IPS DF 6.9 (cell line): ENCODE measurements around the gene LGALS9.

Experiments
- DNase-seq: peaks from one replicate; pipeline ENCODE4 v3.0.0-alpha.2; 2013; ENCODE audit warnings: low read depth, low spot score
- H3K27ac ChIP-seq: one replicate; pipeline ENCODE4 v1.5.1; 2013; ENCODE audit warnings: low read length, control low read depth
- H3K27me3 ChIP-seq: 2 replicates; pipeline ENCODE4 v1.6.1; 2013; ENCODE audit warnings: mild to moderate bottlenecking, low read length; ENCODE audit not compliant: control insufficient read depth, insufficient read depth
- H3K36me3 ChIP-seq: 2 replicates; pipeline ENCODE4 v1.6.1; 2013; ENCODE audit warnings: low read length; ENCODE audit not compliant: control insufficient read depth, insufficient read depth
- H3K4me1 ChIP-seq: 2 replicates; pipeline ENCODE4 v1.6.1; 2013; ENCODE audit warnings: low read length; ENCODE audit not compliant: control insufficient read depth, insufficient read depth
- H3K4me3 ChIP-seq: 2 replicates; pipeline ENCODE4 v1.5.1; 2013; ENCODE audit warnings: mild to moderate bottlenecking, low read length
- H3K9me3 ChIP-seq: 2 replicates; pipeline ENCODE4 v1.6.1; 2013; ENCODE audit warnings: low read length, inconsistent platforms; ENCODE audit not compliant: control insufficient read depth, insufficient read depth
- WGBS: extraction: QIAGEN DNeasy Blood & Tissue Kit; methylation state at CpG from one replicate; pipeline ENCODE4 v1.1.7; 2013; ENCODE audit warnings: mixed read lengths, missing lambda C conversion rate; ENCODE audit not compliant: insufficient read length, insufficient coverage; 5-methylcytosine and 5-hydroxymethylcytosine counted together

The LGALS9 gene

DNA sequence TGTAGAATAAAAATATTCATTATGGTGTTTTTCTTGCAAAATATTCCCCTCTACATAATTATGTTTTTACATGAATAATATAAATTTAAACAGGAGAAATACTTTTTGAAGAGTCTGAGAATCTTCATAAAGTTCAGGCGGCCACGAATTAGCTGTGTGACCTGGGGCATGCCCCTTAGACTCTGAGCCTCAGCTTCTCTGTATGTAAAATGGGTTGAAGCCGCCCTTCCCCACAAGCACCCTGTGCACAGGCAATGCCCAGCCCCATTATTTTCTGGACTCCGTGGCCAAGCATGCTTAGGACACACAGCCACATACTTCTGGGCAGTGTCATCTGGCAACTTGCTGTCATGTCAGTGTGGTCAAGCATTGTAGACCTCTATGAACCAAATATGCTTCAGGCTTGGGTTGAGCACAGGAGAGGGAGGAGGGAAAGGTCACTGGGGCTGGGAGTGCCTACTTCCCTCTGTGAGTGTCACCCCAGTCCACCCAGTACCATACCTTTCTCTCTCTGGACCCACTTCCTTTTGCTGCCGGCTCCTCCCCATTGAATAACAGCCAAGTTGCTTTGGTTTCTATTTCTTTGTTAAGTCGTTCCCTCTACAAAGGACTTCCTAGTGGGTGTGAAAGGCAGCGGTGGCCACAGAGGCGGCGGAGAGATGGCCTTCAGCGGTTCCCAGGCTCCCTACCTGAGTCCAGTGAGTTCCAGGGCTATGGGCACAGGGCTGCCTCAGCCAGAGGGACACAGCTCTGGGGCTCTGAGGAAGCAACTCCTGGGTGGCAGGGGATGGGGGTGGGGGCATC is at the start of gene LGALS9:
Gene LGALS9, plus strand, starts transcription at position 582 of the 804 bp plus-strand sequence. Its CDS starts 78 bp downstream, at position 660.
- no CpG with 5 or more reads among the region's 10 CpGs for WGBS

DNA sequence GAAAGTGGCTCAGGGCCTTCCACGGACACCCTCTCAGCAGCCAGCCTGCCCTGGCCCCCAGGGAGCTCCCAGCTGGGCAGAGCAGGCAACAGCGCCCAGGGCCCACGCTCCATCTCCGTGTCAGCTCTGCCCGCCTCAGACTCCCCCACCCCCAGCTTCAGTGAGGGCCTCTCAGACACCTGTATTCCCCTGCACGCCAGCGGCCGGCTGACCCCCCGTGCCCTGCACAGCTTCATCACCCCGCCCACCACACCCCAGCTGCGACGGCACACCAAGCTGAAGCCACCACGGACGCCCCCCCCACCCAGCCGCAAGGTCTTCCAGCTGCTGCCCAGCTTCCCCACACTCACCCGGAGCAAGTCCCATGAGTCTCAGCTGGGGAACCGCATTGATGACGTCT is 48.3 kb upstream of the LGALS9 start:
- H3K27me3 ChIP-seq = no peaks in the 10 kb centered on the region
- no peak overlapping the region for H3K4me3 ChIP-seq
- no peak for DNase-seq
- H3K4me1 ChIP-seq = no peaks in the 10 kb centered on the region; the same call in 1 of the 2 replicates
- no CpG with 5 or more reads among the region's 18 CpGs for WGBS
- no peak overlapping the region for H3K27ac ChIP-seq
- no peaks in the 10 kb centered on the region for H3K9me3 ChIP-seq
- no peaks in the 10 kb centered on the region; the same call in 1 of the 2 replicates for H3K36me3 ChIP-seq

More for the DNA sequence above, at the start of gene LGALS9:
- Histone ChIP-seq H3K4me1 (no peaks in the 10 kb centered on the region), H3K36me3 (no peaks in the 10 kb centered on the region), H3K27ac (no peak within 1 kb of the TSS), H3K9me3 (no peaks in the 10 kb centered on the region), H3K27me3 (no peaks in the 10 kb centered on the region), H3K4me3 (no peak within 1 kb of the TSS)
- DNase-seq = no peak

DNA sequence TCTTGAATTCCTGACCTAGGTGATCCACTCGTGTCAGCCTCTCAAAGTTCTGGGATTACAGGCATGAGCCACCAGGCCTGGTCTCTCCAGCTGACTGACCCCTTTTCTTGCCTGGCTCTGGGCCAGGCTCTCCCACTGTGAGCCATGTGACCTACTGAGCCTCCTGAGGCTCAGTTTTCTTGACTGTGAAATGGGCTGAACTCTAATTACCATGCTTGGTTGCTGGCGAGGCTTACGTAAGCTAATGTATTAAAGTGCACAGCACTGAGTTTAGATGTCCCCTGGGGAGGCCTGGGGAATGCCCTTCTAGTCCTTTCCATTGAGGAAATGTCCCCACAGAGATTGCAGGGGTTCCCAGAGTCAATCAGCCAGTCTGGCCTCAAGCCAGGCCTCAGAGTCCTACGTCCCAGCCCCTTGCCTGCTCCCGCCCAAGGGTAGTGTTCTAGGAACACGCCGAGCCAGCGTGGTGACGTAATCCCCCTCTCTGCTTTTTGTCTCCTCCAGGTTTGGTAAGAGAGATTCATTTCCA is 45.8 kb upstream of the LGALS9 start:
- H3K4me1 ChIP-seq = no peaks in the 10 kb centered on the region
- H3K36me3 ChIP-seq = no peaks in the 10 kb centered on the region; the same call in 1 of the 2 replicates
- WGBS = no CpG with 5 or more reads among the region's 9 CpGs
- no peak overlapping the region for H3K27ac ChIP-seq
- H3K4me3 ChIP-seq = no peak overlapping the region
- no peak for DNase-seq
- H3K27me3 ChIP-seq = no peaks in the 10 kb centered on the region
- no peaks in the 10 kb centered on the region for H3K9me3 ChIP-seq

DNA sequence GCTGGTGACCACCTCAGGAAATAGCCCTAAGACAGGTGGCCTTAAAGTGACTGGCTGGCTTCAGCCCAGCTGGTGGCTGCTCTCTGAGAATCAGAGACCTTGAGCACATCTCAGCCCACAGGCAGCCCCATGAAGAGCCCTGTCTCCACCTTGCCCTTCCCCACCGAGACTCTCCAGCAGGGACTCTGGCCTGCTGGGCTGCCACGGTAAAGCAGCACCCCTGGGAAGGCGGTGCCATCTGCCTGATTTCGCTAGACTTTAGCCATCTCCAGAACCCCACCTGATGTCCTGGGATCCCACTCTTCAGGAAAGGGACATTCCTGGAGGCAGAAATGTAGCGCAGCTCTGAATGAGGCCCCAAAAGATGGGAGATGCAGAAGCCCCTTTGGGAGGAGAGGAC is 45.2 kb upstream of the LGALS9 start:
- Histone ChIP-seq H3K36me3 (no peaks in the 10 kb centered on the region; the same call in 1 of the 2 replicates), H3K27me3 (no peaks in the 10 kb centered on the region), H3K9me3 (no peaks in the 10 kb centered on the region), H3K4me1 (no peaks in the 10 kb centered on the region), H3K4me3 (no peak overlapping the region), H3K27ac (no peak overlapping the region)
- DNase-seq = no peak
- no CpG with 5 or more reads among the region's 5 CpGs for WGBS

DNA sequence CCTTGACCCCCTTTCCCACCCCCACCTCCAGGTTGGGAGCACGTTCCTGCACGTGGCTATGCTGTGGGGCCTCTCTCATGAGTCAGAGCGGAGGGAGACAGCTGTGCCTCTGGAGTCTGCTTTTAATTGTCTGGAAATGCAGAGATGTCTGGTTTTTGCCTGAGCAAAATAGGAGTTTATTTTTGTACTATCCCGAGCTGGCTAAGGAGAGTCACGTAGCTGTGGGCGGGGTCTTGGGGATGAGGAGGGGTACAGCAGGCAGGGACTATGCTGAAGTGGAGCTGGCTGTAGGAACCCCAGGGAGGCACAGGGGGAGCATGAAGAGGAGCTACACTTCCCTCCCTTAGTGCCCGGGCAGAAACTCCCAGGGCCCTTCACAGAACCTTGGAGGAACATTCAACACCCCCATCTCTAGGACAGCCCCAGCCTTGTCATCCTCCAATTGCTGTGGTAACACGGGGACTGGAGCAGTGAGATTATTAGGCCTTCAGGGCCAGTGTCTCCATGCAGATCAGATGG is 44.7 kb upstream of the LGALS9 start:
- DNase-seq = no peak
- no peaks in the 10 kb centered on the region for H3K27me3 ChIP-seq
- H3K4me1 ChIP-seq = no peaks in the 10 kb centered on the region
- H3K9me3 ChIP-seq = no peaks in the 10 kb centered on the region
- H3K36me3 ChIP-seq = no peaks in the 10 kb centered on the region; the same call in 1 of the 2 replicates
- no CpG with 5 or more reads among the region's 8 CpGs for WGBS
- no peak overlapping the region for H3K4me3 ChIP-seq
- H3K27ac ChIP-seq = no peak overlapping the region

DNA sequence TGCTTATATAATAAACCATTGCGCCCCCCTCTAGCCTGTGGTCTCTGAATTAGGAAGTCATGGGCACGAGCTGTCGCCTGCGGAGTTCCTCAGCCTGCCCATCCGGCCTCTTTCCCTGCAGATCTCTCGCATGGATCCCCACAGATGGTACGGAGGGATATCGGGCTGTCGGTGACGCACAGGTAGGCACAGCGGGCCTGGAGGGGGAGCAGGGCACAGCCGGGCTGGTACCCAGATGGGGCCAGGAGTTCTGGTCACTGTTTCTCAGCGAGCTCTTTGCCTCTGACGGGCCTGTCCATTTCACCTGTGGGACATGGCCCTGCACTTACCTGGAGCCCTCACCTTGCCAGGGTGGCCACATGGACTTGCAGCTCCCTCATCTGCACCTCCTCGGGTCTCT is 42.6 kb upstream of the LGALS9 start:
- no peaks in the 10 kb centered on the region; the same call in 1 of the 2 replicates for H3K36me3 ChIP-seq
- H3K4me3 ChIP-seq = no peak overlapping the region
- no peaks in the 10 kb centered on the region for H3K9me3 ChIP-seq
- no peaks in the 10 kb centered on the region for H3K4me1 ChIP-seq
- WGBS = no CpG with 5 or more reads among the region's 15 CpGs
- H3K27me3 ChIP-seq = no peaks in the 10 kb centered on the region
- no peak overlapping the region for H3K27ac ChIP-seq
- no peak for DNase-seq

DNA sequence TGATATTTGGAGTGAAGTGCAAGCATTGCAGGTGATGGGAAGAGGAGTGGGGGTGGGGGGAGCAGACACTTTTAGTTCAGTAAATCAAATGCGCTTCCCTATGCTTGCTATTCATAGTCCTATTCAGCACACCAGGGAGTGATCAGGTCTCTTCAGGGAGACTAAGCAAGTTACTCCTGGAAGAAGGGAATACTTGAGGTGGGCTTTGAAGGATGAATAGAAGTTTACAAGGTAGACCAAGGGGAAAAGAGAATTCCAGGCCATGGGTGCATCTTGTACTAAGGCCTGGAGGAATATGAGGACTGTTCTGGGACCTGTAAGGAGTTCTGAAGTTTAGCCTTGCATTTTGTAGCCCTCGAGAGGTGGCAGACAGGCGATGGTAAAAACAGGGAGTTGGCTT is 40.1 kb upstream of the LGALS9 start:
- H3K4me1 ChIP-seq = no peaks in the 10 kb centered on the region
- no peaks in the 10 kb centered on the region; the same call in 1 of the 2 replicates for H3K36me3 ChIP-seq
- no peaks in the 10 kb centered on the region for H3K27me3 ChIP-seq
- no peak overlapping the region for H3K27ac ChIP-seq
- WGBS = no CpG with 5 or more reads among the region's 3 CpGs
- no peak overlapping the region for H3K4me3 ChIP-seq
- no peak for DNase-seq
- no peaks in the 10 kb centered on the region for H3K9me3 ChIP-seq

DNA sequence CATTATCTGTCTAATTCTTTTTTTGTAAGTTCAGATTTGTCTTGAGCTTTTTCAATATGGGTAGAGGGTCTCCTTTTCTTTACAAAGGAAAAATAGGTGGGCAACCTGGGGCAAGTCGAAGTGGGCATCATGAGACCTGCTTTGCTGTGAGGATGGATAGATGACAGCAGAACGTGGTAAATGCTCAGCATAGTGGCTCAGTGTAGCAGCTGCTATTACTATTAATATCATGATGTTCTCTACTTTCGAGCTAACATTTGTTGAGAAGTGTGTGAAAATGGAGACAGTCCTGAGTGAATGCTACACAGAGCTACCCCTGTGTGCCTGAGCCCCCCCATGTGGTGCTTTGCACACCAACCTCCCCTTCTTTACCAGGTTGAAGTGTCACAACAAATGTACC is 39.0 kb upstream of the LGALS9 start:
- H3K27ac ChIP-seq = no peak overlapping the region
- no peak for DNase-seq
- H3K36me3 ChIP-seq = peaks cover 2% of the 10 kb centered on the region; the same call in 1 of the 2 replicates
- no peak overlapping the region for H3K4me3 ChIP-seq
- H3K4me1 ChIP-seq = no peaks in the 10 kb centered on the region
- no peaks in the 10 kb centered on the region for H3K27me3 ChIP-seq
- no CpG with 5 or more reads among the region's 3 CpGs for WGBS
- no peaks in the 10 kb centered on the region for H3K9me3 ChIP-seq

DNA sequence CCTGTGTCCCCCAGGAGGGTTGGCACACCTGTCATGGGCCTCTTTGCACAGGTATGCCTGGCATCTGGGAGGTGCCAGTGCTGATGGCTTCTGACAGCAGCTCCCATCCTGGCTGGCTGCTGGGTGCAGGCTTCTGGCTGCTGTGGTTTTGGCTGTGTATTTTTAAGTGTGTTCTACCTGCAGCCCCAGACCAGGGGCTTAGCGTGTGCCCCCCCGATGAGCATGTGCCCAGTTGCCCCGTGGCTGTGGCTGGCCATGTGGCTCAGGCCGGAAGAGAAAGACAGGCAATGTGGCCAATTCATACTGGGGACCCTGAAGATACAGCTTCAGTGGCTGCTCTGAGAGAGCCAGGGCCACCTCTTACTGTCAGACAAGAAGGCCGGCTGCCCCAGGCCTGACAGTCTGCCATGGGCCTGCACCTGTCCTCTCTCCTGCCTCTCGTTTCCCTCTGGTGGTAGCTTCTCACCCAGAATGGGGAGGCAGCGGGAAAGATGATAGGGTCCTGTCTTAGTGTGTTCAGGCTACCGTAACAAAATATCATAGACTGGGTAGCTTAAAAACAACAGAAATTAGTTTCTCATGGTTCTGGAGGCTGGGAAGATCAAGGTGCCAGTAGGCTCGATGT is 37.6 kb upstream of the LGALS9 start:
- peaks cover 2% of the 10 kb centered on the region; the same call in 1 of the 2 replicates for H3K36me3 ChIP-seq
- H3K27me3 ChIP-seq = no peaks in the 10 kb centered on the region
- WGBS = no CpG with 5 or more reads among the region's 9 CpGs
- H3K9me3 ChIP-seq = no peaks in the 10 kb centered on the region
- no peak overlapping the region for H3K4me3 ChIP-seq
- DNase-seq = no peak
- no peak overlapping the region for H3K27ac ChIP-seq
- H3K4me1 ChIP-seq = no peaks in the 10 kb centered on the region

DNA sequence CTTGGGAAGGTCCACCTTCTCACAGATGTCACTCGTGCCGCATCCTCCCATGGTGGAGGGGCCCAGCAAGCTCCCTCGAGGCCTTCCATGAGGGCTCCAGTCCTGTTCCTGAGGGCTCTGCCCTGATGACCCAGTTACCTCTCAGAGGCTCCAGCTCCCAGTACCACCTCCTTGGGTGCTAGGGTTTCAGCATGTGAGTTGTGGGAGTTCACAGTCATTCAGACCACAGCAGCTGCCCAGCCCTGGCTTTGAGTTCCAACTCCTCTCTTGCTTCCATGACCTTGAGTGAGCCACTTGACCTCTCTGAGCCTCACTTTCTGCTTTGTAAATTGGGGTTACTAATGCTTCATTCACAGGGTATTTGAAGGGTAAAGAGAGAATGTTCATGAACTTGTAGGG is 37.1 kb upstream of the LGALS9 start:
- no peak overlapping the region for H3K27ac ChIP-seq
- H3K4me1 ChIP-seq = no peaks in the 10 kb centered on the region
- no peak overlapping the region for H3K4me3 ChIP-seq
- DNase-seq = no peak
- WGBS = no CpG with 5 or more reads among the region's 3 CpGs
- H3K9me3 ChIP-seq = no peaks in the 10 kb centered on the region
- H3K36me3 ChIP-seq = peaks cover 2% of the 10 kb centered on the region; the same call in 1 of the 2 replicates
- H3K27me3 ChIP-seq = no peaks in the 10 kb centered on the region
